NT2/D1 (cell line): ENCODE measurements around the gene GNAI3.

Experiments
- YY1 ChIP-seq: IDR thresholded peaks from 2 replicates; pipeline ENCODE4 v1.6.1; 2011; ENCODE audit not compliant: insufficient read length, insufficient read depth
- ZNF274 ChIP-seq: IDR thresholded peaks from 2 replicates; pipeline ENCODE4 v1.6.1; 2011; ENCODE audit warnings: mild to moderate bottlenecking, low read depth, low read length

GRCh38 chr1:109636201-109636952, 88.0 kb downstream of the GNAI3 start:
- TF ChIP-seq ZNF274 (no peak), YY1 (no peak)
